Measurements from ENCODE around the gene TDP1.

The TDP1 gene

DNA sequence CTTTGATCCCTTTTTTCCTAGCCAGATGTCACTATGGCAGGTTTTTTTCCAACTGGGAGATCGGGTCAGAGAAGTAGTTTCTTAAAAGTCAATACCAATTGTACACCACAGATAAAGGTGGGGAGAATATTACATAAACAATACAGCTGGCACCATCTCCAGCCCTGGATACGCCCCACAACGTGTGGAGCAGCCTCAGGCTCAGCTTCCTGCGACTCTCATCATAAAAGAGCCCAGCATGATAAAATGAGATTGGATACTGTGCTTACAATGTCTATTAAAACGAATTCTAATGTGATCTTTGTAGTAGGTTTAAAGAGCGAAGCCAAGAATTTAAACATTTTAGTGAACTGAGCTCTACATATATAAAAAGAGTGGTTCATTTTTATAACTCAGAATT is 22.7 kb upstream of the TDP1 start:
- H3K27ac ChIP-seq, result no peak overlapping the region
- H3K4me3 ChIP-seq, result no peak overlapping the region

DNA sequence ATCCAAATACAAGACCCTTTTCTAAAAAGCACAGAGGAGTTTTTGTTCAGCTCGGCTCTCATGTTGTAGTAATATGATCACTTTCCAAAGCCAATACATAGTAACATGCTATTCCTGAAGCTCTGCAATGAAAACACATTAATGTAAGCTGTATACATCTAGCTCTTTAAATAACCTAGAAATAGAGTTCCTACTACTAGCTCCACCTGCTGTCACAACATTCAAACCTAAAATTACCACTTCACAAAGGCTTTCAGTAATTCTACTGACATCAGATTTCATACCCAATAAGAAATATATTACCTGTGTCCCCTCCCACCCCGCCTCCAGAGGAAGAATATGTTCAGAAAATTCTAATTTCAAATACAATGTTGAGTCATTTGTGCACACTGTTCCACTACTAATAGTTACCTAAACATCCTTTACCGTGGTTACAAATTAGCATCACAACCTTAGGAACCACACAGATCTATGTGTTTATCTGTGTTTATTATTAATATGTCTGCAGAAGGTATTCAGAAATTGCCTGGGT is 19.0 kb upstream of the TDP1 start:
- H3K4me3 ChIP-seq, result no peak overlapping the region
- H3K27ac ChIP-seq, result no peak overlapping the region

DNA sequence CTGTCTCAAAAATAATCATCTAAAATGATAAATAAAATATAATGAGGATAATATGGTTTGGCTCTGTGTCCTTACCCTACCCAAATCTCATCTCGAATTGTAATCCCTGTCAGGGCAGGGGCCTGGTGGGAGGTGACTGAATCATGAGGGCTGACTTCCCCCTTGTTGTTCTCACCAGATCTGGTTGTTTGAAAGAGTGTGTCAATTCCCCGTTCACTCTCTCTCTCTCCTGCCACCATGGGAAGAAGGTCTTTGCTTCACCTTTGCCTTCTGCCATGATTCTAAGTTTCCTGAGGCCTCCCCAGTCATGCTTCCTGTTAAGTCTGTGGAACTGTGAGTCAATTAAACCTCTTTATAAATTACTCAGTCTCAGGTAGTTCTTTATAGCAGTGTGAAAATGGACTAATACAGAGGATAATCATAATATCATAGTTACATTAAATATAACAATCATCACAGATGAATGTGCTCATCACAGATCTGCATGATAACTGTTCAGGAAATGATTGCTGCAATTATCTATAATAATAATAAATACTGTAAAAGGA is 13.8 kb upstream of the TDP1 start:
- Histone ChIP-seq H3K4me3 (no peak overlapping the region), H3K27ac (no peak overlapping the region)

DNA sequence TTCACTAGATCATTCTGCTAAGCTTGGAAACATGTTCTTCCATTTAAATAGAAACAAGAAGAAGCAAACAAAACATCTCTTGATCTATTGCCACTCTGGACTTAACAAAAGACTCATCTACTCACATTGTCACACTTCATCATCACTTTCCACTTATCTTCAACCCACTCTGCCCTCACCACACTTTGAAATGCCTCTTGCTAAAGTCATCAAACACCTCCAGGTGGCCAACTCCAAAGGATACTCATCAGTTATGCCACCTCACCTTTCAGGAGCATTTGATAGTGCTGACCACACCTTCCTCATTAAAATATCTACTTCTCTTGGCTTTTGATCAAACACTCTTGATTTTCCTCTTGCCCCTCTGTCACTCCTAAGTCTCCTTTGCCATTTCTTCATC is 8.4 kb upstream of the TDP1 start:
- Histone ChIP-seq H3K27ac (no peak overlapping the region), H3K4me3 (no peak overlapping the region)

DNA sequence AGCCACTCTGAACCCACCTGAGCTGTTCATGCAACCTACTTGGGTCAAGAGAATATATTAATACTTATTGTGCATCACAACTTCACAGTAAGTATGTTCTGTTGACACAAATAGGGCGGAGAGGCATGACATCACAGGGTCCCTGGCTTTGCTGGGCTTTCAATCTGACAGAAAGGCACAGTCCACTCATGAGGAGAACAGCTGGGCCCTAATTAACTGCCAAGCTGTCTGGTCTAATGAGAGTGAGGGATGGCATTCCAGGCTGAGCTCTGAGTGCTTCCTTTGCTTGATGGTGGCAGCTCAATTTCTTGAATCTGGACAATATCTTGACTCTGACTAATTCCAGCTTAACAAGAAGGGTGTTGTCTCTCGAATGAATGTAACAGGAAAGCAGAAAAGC is 3.2 kb upstream of the TDP1 start:
- H3K27ac ChIP-seq, result no peak overlapping the region
- H3K4me3 ChIP-seq, result no peak overlapping the region

DNA sequence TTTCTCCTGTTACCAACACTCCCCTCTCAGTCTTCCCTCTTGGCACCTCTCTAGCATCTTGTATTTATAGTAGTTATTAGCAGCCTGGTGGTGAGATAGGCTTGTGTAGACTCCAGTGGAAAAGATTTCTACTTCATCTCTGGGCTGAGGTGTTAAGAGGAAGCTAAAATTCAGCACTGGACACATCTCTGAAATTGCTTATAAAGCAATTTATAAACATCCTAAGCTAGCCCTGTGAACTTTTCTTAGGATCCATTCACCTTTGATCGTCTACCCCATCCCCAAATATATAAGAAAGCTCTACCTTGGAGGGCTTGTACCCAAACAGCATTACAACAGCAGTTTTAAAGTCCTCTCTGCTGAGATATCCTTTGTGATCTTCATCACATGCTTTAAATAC is 2.1 kb upstream of the TDP1 start:
- Histone ChIP-seq H3K27ac (no peak overlapping the region), H3K4me3 (peak overlapping the region in 1 of 7 experiments; percentile 84)

DNA sequence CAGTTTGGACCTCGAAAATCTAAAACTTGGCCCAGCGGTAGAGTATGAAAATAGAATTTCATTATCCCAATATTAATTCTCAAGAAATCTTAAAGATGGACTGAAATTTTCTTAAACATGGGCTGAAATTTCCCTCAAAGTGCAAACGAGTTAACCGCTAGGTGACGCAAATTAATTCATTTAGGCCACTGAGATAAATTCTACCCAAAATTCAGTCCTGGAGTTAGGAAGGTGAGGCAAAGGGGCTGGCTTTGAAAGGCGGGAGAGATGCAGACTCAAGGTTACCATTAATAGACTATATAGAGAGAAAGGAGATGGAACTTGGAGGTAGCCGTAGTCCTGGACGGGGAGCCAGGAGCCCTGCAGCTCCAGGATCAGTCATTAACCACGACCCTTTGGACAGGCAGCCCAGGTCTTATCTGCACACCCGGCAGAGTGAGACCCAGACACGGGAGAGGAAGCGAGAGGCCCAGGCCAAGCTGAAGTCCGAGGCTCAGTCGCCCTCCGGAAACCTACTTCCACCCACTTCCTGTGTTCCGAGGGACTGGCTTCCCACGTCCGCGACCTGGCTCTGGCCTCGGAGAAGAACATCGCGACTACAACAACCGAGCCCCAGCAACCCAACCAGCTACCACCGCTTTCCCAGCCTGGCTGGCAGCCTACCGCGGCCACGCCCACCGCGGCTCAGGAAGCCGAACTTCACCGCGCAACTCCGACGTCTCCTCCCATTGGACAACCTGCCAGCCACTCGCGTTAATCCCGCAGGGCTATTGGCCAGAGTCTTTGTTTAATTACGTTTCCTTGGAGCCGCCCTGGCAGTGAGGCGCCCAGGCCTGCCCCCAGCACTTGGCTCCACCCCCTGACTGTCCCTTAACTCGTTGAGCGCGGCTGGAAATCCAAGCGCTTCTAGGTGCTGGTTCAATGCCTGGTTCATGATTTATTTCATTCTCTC is 1.4 kb upstream of the TDP1 start, which contains the start of gene EFCAB11:
Gene EFCAB11 (minus strand): TSS at position 661 of the 952 bp plus-strand sequence. CDS start 70 bp downstream, at position 591.
- peak within 1 kb of the TSS; percentile 73 to 95 (median 88) for H3K4me3 ChIP-seq
- H3K27ac ChIP-seq, result peak within 1 kb of the TSS in 20 of 21 experiments; percentile 19 to 98 (median 93)

DNA sequence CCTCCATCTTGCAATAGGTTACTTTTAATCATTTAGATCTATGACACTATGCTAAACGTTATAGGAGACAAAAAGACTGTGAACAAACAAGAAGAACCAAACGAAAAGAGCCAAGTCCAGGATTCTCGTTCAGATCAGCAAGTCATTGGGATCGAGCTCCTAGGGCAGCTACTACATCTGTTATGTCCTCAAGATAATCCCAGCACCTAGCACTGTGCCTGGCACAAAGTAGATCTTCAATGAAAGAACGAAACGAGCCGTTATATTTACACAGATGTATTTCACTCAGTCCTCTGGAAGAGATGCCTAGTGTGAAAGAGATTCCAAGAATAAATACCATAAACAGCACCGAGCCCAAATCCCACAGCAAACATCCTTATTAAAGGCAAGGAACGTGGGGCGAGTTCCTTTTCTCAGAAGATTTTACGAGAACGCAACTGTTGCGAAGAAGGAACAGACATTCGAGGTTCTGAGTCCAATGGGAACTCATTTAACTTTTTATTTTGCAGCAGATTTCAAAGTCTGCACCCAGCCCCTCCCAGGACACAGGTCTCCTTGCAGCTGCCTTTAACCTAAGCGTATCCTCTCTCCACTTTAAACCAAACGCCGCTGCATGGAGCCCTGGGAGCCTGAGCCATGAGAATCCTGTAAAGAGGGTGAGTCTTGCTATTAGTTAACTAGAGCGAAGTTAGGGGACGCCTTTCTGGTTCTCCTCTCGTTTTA is 544 bp upstream of the TDP1 start:
- Histone ChIP-seq H3K4me3 (peak overlapping the region; percentile 73 to 95 (median 88)), H3K27ac (peak overlapping the region in 20 of 21 experiments; percentile 19 to 98 (median 93))

DNA sequence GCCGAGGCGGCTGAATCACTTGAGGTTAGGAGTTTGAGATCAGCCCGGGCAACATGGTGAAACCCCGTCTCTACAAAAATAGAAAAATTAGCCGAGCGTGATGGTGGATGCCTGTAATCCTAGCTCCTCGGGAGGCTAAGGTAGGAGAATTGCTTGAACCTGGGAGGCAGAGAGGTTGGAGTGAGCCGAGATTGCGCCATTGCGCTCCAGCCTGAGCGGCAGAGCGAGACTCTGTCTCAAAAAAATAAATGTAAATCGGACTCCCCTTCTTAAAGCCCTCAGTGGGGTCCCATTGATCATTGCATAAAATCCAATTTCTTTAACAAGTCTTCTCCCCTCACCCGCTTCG is 908 bp downstream of the TDP1 start:
- Histone ChIP-seq H3K4me3 (peak overlapping the region; percentile 73 to 95 (median 88)), H3K27ac (peak overlapping the region in 20 of 21 experiments; percentile 81 to 98 (median 93))

DNA sequence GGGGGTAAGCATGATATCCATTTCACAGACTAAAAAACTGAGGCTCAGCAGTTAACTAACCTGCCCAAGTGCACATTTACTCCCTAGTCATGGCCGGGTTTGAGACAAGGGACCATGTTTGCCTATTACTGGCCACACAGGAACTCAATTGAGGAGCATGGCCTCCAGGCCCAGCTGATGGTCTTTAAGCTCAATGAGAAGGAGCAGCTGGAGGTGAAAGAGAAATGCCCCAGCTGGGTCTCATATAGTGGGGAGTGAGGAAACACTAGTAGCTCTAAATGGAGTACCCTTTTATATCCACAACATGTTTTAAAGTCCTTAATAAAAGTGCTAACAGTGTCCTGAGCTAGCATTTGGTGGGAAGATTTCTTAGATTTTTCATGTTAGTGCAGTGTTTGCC is 1.6 kb downstream of the TDP1 start:
- no peak overlapping the region for H3K4me3 ChIP-seq
- H3K27ac ChIP-seq, result peak overlapping the region in 1 of 21 experiments; percentile 87

DNA sequence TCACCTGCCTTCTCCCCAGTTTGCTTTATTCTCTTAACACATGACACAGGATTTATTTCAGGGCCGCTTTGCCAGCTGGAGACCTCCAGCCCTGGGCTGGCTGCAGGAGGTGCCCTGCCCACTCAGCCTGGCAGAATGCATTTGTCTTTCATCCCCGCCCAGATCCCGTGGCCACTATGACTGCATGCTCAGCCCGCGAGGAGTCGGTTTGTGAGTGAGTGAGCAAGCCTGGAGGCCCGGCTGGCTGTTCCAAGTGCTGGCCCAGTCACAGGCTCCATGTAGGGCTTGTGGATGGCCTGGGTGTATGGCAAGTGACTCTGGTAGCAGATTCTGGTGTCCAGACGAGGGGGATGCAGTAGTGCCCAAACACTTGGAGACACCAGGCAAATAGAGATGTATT is 2.1 kb downstream of the TDP1 start:
- H3K4me3 ChIP-seq, result no peak overlapping the region
- H3K27ac ChIP-seq, result no peak overlapping the region

DNA sequence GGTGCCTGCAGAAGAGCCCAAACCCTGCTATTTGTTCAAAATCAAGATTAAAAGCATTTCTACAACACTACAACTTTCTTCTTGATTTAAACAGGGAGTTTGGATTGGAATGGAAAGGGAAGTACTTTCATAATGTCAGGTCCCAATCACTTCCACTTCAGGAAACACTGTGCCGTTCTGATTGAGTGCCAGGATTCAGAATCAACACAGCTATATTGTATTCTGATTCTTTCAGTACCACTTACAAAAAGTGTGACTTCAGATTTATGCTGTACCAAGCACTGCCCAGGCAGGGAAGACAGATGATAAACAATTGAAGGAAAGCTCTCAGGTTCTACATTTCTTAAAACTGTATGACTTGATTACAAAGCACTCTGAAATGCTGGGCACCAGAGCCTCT is 3.2 kb downstream of the TDP1 start:
- no peak overlapping the region for H3K27ac ChIP-seq
- no peak overlapping the region for H3K4me3 ChIP-seq

DNA sequence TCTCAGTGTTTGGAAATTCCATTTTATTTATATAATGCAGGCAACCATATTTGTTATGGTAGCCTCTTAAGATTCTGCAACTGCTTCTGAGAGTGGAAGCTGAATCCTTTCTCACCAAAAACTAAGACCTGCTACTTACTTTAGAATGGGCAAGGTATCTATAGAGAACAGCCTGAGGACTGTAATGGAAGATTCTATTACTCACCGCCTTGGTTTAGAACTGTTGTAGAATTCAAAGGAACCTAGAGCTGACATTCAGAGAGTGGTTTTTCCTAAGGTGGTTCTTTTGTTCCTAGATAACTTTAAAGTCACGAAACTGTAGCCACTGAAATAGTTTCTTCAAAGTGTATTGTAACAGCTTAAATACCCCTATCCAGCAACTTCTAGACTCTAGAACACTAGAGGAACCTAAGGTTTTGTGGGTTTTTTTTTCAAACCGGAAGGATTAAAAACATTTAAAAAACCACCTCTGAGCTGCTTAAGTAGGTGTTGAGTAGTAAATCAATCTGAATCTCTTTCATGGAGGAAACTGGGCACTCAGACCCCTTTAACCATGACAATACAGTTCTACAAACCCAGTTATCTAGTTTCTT is 4.2 kb downstream of the TDP1 start:
- Histone ChIP-seq H3K27ac (no peak overlapping the region), H3K4me3 (no peak overlapping the region)

DNA sequence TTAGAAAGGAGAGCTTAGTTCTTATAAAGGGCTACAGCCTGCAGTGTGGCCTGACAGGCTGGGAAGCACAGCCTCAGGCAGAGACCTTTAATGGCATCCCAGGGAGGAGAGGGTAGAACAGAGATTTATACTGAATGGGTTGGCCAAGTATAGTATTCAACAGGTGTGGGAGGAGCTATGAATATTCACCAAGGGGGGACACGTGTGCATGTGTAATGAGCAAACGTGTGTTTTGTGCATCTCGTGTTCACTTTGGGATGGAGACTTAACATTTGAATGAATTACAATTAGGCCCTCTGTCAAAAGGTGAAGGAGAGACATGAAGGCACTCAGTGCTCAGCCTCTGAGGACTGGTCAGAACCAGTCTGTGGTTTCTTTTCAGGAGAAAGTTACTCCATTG is 5.2 kb downstream of the TDP1 start:
- Histone ChIP-seq H3K27ac (no peak overlapping the region), H3K4me3 (no peak overlapping the region)

DNA sequence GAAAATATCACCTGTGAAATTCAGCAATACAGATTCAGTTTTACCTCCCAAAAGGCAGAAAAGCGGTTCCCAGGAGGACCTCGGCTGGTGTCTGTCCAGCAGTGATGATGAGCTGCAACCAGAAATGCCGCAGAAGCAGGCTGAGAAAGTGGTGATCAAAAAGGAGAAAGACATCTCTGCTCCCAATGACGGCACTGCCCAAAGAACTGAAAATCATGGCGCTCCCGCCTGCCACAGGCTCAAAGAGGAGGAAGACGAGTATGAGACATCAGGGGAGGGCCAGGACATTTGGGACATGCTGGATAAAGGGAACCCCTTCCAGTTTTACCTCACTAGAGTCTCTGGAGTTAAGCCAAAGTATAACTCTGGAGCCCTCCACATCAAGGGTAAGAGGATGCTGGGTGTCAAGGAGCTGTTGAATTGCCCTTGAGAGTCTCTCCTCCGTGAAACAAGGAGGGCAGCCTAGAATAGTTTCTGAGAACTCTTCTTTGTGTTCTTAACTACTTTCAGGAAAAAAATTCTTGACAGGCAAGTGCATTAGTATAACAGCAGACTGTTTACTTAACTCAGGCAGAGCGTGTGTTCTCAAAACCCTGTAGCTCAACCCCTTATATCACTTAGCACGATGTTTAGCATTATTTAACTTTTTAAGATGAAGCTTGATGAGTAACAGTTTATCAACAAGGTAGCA is 7.7 kb downstream of the TDP1 start:
- Histone ChIP-seq H3K27ac (no peak overlapping the region), H3K4me3 (no peak overlapping the region)

DNA sequence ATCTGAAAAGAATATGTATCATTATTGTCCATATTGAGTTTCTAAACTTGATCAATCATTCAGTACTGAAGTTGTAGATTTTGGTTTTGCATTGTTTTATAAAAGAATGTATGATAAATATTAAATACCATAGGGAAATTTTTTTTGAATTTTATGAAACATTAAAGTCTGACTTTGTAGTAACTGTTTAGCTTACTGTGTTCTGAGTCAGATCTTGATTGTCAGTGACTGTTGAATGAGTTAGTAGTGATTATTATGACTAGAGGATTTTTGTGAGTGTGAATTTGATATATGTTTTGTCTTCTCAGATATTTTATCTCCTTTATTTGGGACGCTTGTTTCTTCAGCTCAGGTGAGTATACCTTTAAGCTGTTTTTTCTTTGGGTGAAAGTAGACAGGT is 10.1 kb downstream of the TDP1 start:
- H3K27ac ChIP-seq, result no peak overlapping the region

DNA sequence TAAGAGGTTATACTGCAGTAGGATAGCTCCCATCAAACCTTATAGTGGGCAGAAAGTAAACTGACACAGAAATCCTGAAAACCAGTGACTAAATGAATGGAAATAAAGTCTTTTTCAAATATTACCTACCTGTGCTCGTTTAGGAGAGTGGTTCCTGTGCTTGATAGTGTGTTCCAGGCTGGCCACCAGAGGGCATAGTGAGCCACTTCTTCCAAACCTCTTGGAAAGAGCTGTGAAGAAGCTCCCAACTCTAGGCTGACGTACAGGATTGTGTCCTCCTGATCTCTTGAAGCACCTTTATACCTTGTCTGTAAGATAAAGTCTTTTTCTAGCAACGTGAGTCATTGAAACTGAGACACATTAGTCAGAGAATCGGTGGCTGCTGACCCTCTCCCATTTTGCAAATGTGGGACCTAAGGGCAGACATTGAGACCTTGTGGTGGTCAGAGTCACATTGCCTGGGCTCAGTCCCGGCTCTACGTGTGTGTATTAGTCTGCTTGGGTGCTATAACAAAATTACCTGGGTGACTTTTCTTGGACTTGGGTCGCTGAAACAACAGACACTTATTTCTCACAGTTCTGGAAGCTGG is 17.6 kb downstream of the TDP1 start:
- H3K4me3 ChIP-seq, result no peak overlapping the region

More for the DNA sequence above, 10.1 kb downstream of the TDP1 start:
- no peak overlapping the region for H3K4me3 ChIP-seq

DNA sequence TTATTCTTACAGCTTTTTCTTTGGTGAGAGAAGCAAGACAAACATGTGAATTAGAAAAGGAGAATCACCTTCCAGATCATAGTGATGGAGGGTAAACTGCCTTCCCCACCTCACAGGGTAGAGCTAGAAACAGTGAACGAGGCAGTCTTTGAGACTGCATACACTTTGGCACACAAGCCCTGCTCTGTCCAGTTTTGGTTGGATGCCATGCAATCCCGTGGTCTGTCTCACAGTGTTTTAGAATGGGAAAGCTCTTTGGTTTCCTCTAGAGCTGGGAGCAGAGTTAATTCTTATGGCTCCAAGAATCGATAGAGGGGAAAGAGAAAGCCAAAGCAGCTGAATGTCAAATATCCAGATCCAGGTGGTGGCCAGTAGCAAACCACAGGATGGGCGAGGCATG is 21.9 kb downstream of the TDP1 start:
- no peak overlapping the region for H3K4me3 ChIP-seq
- H3K27ac ChIP-seq, result no peak overlapping the region

More for the DNA sequence above, 17.6 kb downstream of the TDP1 start:
- no peak overlapping the region for H3K27ac ChIP-seq

DNA sequence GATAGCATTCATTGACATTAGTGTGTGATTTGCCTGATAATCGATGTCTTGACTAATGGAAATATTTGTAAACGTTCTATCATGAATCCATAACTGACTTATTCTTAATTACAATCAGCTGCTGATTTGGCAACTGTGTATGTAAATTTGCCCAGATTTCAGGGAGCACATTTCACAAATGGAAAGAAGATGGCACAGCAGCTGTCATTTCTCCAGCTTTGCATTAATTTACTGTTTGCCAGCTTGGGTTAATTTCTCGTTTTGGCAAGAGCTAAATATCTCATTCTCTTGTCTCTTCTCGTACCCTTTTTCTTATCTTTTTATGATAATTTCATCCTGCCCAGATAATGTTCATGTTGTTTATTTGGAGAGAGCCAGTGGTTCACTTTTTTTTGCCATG is 22.9 kb downstream of the TDP1 start:
- no peak overlapping the region for H3K27ac ChIP-seq

More for the DNA sequence above, 22.9 kb downstream of the TDP1 start:
- no peak overlapping the region for H3K4me3 ChIP-seq

Measured in skin epidermis (tissue), 12 donors.